ENCODE measurements around the gene LHFPL2. TPM values are rescaled to one million over a fixed set of nuclear protein-coding genes. Genes with fewer than 3 reads are reported as not detected.
A peak's percentile ranks its signal among the peaks of the same experiment; 100 is the strongest.

The LHFPL2 gene
- total RNA-seq, 4 donors from 2014 or later = 34.4 to 79.6 (median 51.5) TPM

GRCh38 chr5:78613151-78613533, 35.4 kb downstream of the LHFPL2 start:
- H3K4me3 ChIP-seq = no peak overlapping the region
- intact Hi-C loops (cut with DNase I; ENCODE audit: low total_unique reads) (no loop called here), in situ Hi-C loops (cut with MboI; ENCODE audit: low pct_ligation_motif_present in 1 of 4, low pct_unique_long_range_greater_than_20kb in 1 of 4, low sequenced_read_pairs in 3 of 4) (no loop called here)
- peak overlapping the region in 3 of 4 donors; percentile 69 to 86 (median 84) for H3K27ac ChIP-seq
- no peak for DNase-seq
- peaks cover 12 to 40% (median 23%) of the 10 kb centered on the region in 4 donors for H3K4me1 ChIP-seq
- H3K9me3 ChIP-seq = no peaks in the 10 kb centered on the region
- H3K27me3 ChIP-seq = no peaks in the 10 kb centered on the region
- H3K36me3 ChIP-seq = no peaks in the 10 kb centered on the region
- WGBS, 2 donors (ENCODE audit: low coverage in 1 of 2) = 87% methylated on average over 2 of the region's 2 CpGs; no CpG with 5 or more reads in 1 of the 2 donors
- TF ChIP-seq CTCF (IDR thresholded peaks at IDR 0.05) (no peak), EP300 (IDR thresholded peaks at IDR 0.05; ENCODE audit: low read depth) (no peak), POLR2AphosphoS5 (IDR thresholded peaks at IDR 0.05) (no peak), POLR2A (IDR thresholded peaks at IDR 0.05) (no peak)

DNA sequence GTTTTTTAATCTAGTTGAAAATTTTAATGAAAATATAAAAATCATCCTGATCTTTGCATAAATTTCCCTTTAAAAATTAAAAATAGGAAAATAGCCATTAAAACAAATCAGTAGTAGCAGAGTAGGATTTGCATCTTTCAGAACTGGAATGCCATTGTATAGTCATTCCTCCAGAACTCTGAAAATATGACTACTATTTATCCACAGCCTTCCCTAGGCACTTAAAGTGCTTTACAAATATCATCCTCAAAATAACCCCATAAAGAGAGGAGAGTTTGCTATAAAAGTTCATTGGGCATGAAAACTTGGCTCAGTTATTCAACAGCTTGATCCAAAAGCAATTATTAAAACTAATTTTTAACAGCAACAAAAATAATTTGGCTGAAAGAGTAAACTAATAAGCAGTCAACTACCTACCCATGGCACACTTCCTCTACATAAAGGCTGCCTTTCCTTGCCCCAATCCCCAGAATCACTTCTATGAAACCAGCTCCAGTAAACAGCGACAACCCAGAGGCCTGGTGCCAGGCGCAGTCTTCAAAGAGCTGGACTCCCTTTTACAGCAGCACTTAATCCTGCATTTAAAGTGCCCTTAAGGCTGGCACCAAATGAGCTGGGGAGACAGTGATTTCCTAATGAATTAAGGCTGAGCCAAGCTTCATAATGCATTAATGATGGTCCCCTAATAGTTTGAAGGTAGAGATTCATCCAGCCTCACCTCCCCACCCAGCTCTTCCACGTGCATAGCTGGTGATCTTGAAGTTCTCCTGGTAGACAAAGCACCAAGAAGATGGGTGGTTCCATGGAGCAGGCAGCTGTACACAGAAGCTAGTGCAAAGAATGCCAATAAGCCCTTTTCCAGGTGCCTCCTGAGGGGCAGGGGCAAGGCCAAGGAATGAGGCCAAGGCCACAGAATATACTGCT, 36.1 kb downstream of the LHFPL2 start:
- 64 to 82% methylated on average over 2 to 3 of the region's 3 CpGs for WGBS, 2 donors (ENCODE audit: low coverage in 1 of 2)
- Histone ChIP-seq H3K4me1 (peaks cover 12 to 40% (median 23%) of the 10 kb centered on the region in 4 donors), H3K4me3 (no peak overlapping the region), H3K27me3 (no peaks in the 10 kb centered on the region), H3K27ac (peak overlapping the region in 3 of 4 donors; percentile 69 to 86 (median 84)), H3K9me3 (no peaks in the 10 kb centered on the region), H3K36me3 (no peaks in the 10 kb centered on the region)
- in situ Hi-C loops (cut with MboI; ENCODE audit: low pct_ligation_motif_present in 1 of 4, low pct_unique_long_range_greater_than_20kb in 1 of 4, low sequenced_read_pairs in 3 of 4) (no loop called here), intact Hi-C loops (cut with DNase I; ENCODE audit: low total_unique reads) (no loop called here)
- no peak for DNase-seq
- TF ChIP-seq CTCF (IDR thresholded peaks at IDR 0.05) (no peak), EP300 (IDR thresholded peaks at IDR 0.05; ENCODE audit: low read depth) (no peak), POLR2AphosphoS5 (IDR thresholded peaks at IDR 0.05) (no peak), POLR2A (IDR thresholded peaks at IDR 0.05) (no peak)

- TF ChIP-seq POLR2A (IDR thresholded peaks at IDR 0.05) (no peak), CTCF (IDR thresholded peaks at IDR 0.05) (no peak), POLR2AphosphoS5 (IDR thresholded peaks at IDR 0.05) (no peak), EP300 (IDR thresholded peaks at IDR 0.05; ENCODE audit: low read depth) (no peak)
These were observed 37.4 kb downstream of the LHFPL2 start for GRCh38 chr5:78611126-78611605.

GRCh38 chr5:78610636-78611035, 37.9 kb downstream of the LHFPL2 start:
- in situ Hi-C loops (cut with MboI; ENCODE audit: low pct_ligation_motif_present in 1 of 4, low pct_unique_long_range_greater_than_20kb in 1 of 4, low sequenced_read_pairs in 3 of 4) (no loop called here), intact Hi-C loops (cut with DNase I; ENCODE audit: low total_unique reads) (no loop called here)
- H3K9me3 ChIP-seq = no peaks in the 10 kb centered on the region
- H3K4me3 ChIP-seq = no peak overlapping the region
- no peaks in the 10 kb centered on the region for H3K27me3 ChIP-seq
- peaks cover 12 to 42% (median 24%) of the 10 kb centered on the region in 4 donors for H3K4me1 ChIP-seq
- H3K27ac ChIP-seq = peak overlapping the region; percentile 57 to 86 (median 76)
- no peak for DNase-seq
- no peak for TF ChIP-seq CTCF (IDR thresholded peaks at IDR 0.05)
- TF ChIP-seq POLR2AphosphoS5 (IDR thresholded peaks at IDR 0.05) = no peak
- TF ChIP-seq POLR2A (IDR thresholded peaks at IDR 0.05) = no peak
- TF ChIP-seq EP300 (IDR thresholded peaks at IDR 0.05; ENCODE audit: low read depth) = no peak
- no peaks in the 10 kb centered on the region for H3K36me3 ChIP-seq
- 71 to 81% methylated on average over 3 of the region's 3 CpGs for WGBS, 2 donors (ENCODE audit: low coverage in 1 of 2)

More at GRCh38 chr5:78611126-78611605, 37.4 kb downstream of the LHFPL2 start:
- 40 to 74% methylated on average over 1 to 4 of the region's 4 CpGs for WGBS, 2 donors (ENCODE audit: low coverage in 1 of 2)
- Histone ChIP-seq H3K9me3 (no peaks in the 10 kb centered on the region), H3K4me3 (no peak overlapping the region), H3K27me3 (no peaks in the 10 kb centered on the region), H3K27ac (peak overlapping the region; percentile 57 to 86 (median 76)), H3K36me3 (no peaks in the 10 kb centered on the region), H3K4me1 (peaks cover 12 to 40% (median 23%) of the 10 kb centered on the region in 4 donors)
- in situ Hi-C loops (cut with MboI; ENCODE audit: low pct_ligation_motif_present in 1 of 4, low pct_unique_long_range_greater_than_20kb in 1 of 4, low sequenced_read_pairs in 3 of 4) (no loop called here), intact Hi-C loops (cut with DNase I; ENCODE audit: low total_unique reads) (no loop called here)
- DNase-seq = no peak

Data from transverse colon (tissue), 4 donors.